ELR (cell line): Measurements from ENCODE around the gene DOC2B.
"Not testable (repeated sequence)": the region's sequence is repeated elsewhere in the genome, so short reads cannot be mapped to it uniquely, and the experiment has no call there.

Source experiments
- DNase-seq: peaks from one replicate; pipeline ENCODE4 v3.0.0-alpha.2; 2015; ENCODE audit warnings: low read depth

DOC2B gene

GRCh38 chr17:210402-210801, 29.0 kb upstream of the DOC2B start:
- no peak for DNase-seq

- no peak for DNase-seq
Observed at GRCh38 chr17:208429-208828, 27.0 kb upstream of the DOC2B start.

GRCh38 chr17:207775-208174, 26.3 kb upstream of the DOC2B start:
- DNase-seq, result no peak

GRCh38 chr17:206941-207560, 25.6 kb upstream of the DOC2B start:
- DNase-seq, result no peak

GRCh38 chr17:206484-206883, 25.0 kb upstream of the DOC2B start:
- not testable (repeated sequence) for DNase-seq

GRCh38 chr17:205817-206216, 24.4 kb upstream of the DOC2B start:
- DNase-seq, result no peak

GRCh38 chr17:205148-205669, 23.8 kb upstream of the DOC2B start:
- DNase-seq, result no peak

GRCh38 chr17:204427-205147, 23.1 kb upstream of the DOC2B start:
- DNase-seq, result no peak

GRCh38 chr17:202501-202951, 21.1 kb upstream of the DOC2B start:
- no peak for DNase-seq

GRCh38 chr17:201736-202135, 20.3 kb upstream of the DOC2B start:
- not testable (repeated sequence) for DNase-seq

GRCh38 chr17:201257-201656, 19.8 kb upstream of the DOC2B start:
- DNase-seq, result not testable (repeated sequence)

- DNase-seq, result no peak
Observed at GRCh38 chr17:200586-200985, 19.1 kb upstream of the DOC2B start.

GRCh38 chr17:199806-200545, 18.5 kb upstream of the DOC2B start:
- DNase-seq, result peak; percentile 24

- no peak for DNase-seq
Observed at GRCh38 chr17:199191-199604, 17.7 kb upstream of the DOC2B start.

- DNase-seq, result not testable (repeated sequence)
Observed at GRCh38 chr17:198225-198624, 16.8 kb upstream of the DOC2B start.

GRCh38 chr17:197352-197751, 15.9 kb upstream of the DOC2B start:
- DNase-seq, result no peak

GRCh38 chr17:194828-195602, 13.6 kb upstream of the DOC2B start:
- no peak for DNase-seq

- no peak for DNase-seq
Observed at GRCh38 chr17:193841-194806, 12.7 kb upstream of the DOC2B start.

- no peak for DNase-seq
Observed at GRCh38 chr17:193426-193810, 12.0 kb upstream of the DOC2B start.

GRCh38 chr17:192666-193425, 11.4 kb upstream of the DOC2B start:
- no peak for DNase-seq
